Central memory CD8-positive, alpha-beta T cell (primary cell): ENCODE data around the gene SCYL3.

Source experiments
- ATAC-seq: fragments of 150-1000 bp; cut with Tn5 transposase; replicated peaks from 2 replicates; pipeline ENCODE4 v1.10.0; 2022; ENCODE audit warnings: mild to moderate bottlenecking, moderate FRiP score, moderate number of reproducible peaks; ENCODE audit not compliant: poor library complexity, severe bottlenecking; ENCODE audit errors: extremely low read depth
- DNase-seq, 2 donors: peaks; one replicate each; pipeline ENCODE4 v3.0.0; 2021; ENCODE audit warnings: low spot score in 2 of 2
- H3K27ac Mint-ChIP-seq: one replicate; pipeline ENCODE4 v1.8.0; 2022; ENCODE audit warnings: low read depth, mild to moderate bottlenecking, moderate library complexity, mixed read lengths
- H3K27me3 Mint-ChIP-seq: one replicate; pipeline ENCODE4 v1.8.0; 2022; ENCODE audit warnings: mixed read lengths
- H3K36me3 Mint-ChIP-seq: one replicate; pipeline ENCODE4 v1.8.0; 2022; ENCODE audit warnings: mild to moderate bottlenecking, moderate library complexity, mixed read lengths; ENCODE audit not compliant: insufficient read depth
- H3K4me1 Mint-ChIP-seq: one replicate; pipeline ENCODE4 v1.8.0; 2022; ENCODE audit warnings: mixed read lengths
- H3K4me3 Mint-ChIP-seq: one replicate; pipeline ENCODE4 v1.8.0; 2022; ENCODE audit warnings: mild to moderate bottlenecking, moderate library complexity, mixed read lengths
- H3K9me3 Mint-ChIP-seq: one replicate; pipeline ENCODE4 v1.8.0; 2022; ENCODE audit warnings: mixed read lengths

Gene SCYL3, protein sequence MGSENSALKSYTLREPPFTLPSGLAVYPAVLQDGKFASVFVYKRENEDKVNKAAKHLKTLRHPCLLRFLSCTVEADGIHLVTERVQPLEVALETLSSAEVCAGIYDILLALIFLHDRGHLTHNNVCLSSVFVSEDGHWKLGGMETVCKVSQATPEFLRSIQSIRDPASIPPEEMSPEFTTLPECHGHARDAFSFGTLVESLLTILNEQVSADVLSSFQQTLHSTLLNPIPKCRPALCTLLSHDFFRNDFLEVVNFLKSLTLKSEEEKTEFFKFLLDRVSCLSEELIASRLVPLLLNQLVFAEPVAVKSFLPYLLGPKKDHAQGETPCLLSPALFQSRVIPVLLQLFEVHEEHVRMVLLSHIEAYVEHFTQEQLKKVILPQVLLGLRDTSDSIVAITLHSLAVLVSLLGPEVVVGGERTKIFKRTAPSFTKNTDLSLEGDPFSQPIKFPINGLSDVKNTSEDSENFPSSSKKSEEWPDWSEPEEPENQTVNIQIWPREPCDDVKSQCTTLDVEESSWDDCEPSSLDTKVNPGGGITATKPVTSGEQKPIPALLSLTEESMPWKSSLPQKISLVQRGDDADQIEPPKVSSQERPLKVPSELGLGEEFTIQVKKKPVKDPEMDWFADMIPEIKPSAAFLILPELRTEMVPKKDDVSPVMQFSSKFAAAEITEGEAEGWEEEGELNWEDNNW

GRCh38 chr1:169893645-169894423, at the start of gene SCYL3:
Gene SCYL3 (minus strand): TSS chr1:169893896. CDS start chr1:169888840, 5,056 bp downstream.
- peaks cover 37% of the 10 kb centered on the region for H3K4me1 Mint-ChIP-seq
- no peaks in the 10 kb centered on the region for H3K9me3 Mint-ChIP-seq
- peak within 1 kb of the TSS; percentile 99 for H3K27ac Mint-ChIP-seq
- H3K36me3 Mint-ChIP-seq: peaks cover 8% of the 10 kb centered on the region
- peak; percentile 82 to 90 for DNase-seq
- peak; percentile 88 for ATAC-seq
- peaks cover 12% of the 10 kb centered on the region for H3K27me3 Mint-ChIP-seq
- H3K4me3 Mint-ChIP-seq: peak within 1 kb of the TSS; percentile 92

GRCh38 chr1:169941982-169942830, 48.5 kb upstream of the SCYL3 start:
- Mint-ChIP-seq H3K4me1 (no peaks in the 10 kb centered on the region), H3K27ac (no peak overlapping the region), H3K9me3 (no peaks in the 10 kb centered on the region), H3K27me3 (no peaks in the 10 kb centered on the region), H3K4me3 (no peak overlapping the region), H3K36me3 (no peaks in the 10 kb centered on the region)
- DNase-seq: no peak
- no peak for ATAC-seq

DNA sequence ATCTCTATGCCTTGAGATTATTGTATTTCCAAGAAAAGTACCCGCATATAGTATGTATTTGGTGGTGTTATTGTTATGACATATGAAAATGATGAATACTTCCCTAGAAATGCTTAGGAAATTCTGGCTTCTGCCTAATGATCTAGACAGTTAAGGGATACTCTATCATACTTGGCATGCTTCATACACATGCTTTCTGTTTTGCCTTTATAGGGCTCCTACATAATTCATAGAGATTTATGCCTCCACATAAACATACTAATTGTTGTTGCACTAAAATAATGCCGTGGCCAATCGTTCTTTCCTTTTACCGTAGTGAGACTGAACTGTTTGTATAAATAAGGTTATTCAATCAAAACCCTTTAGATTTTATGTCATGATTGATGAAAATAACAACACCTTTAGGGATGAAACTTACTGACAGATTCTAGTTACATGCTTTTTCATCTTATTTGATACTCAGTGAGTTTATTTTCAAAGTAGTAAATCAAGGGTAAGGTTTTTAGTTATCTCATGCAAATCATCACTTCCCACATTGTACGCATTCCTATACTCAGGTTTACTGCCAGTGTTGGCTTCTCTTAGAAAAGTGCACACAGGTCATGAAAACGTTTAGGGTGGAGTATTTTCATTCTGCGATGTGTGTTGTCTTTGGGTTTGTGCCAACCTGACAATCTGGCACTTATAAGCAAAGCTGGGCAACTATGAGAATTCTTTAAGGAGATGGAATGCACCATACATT, 40.5 kb upstream of the SCYL3 start:
- H3K4me1 Mint-ChIP-seq: no peaks in the 10 kb centered on the region

GRCh38 chr1:169931795-169932231, 38.1 kb upstream of the SCYL3 start:
- H3K9me3 Mint-ChIP-seq: no peaks in the 10 kb centered on the region
- no peaks in the 10 kb centered on the region for H3K27me3 Mint-ChIP-seq
- ATAC-seq: no peak
- no peak for DNase-seq
- no peaks in the 10 kb centered on the region for H3K36me3 Mint-ChIP-seq
- peaks cover 4% of the 10 kb centered on the region for H3K4me1 Mint-ChIP-seq
- H3K4me3 Mint-ChIP-seq: no peak overlapping the region
- H3K27ac Mint-ChIP-seq: no peak overlapping the region

More for the DNA sequence above, 40.5 kb upstream of the SCYL3 start:
- ATAC-seq (no peak), DNase-seq (no peak)
- H3K4me3 Mint-ChIP-seq: no peak overlapping the region
- H3K27ac Mint-ChIP-seq: no peak overlapping the region
- H3K27me3 Mint-ChIP-seq: no peaks in the 10 kb centered on the region
- H3K36me3 Mint-ChIP-seq: no peaks in the 10 kb centered on the region
- no peaks in the 10 kb centered on the region for H3K9me3 Mint-ChIP-seq

- Mint-ChIP-seq H3K27me3 (no peaks in the 10 kb centered on the region), H3K27ac (peak overlapping the region; percentile 35), H3K36me3 (peaks cover 2% of the 10 kb centered on the region), H3K4me1 (peaks cover 10% of the 10 kb centered on the region), H3K4me3 (no peak overlapping the region), H3K9me3 (no peaks in the 10 kb centered on the region)
- no peak for ATAC-seq
- DNase-seq: no peak
Measured at GRCh38 chr1:169929210-169929526, 35.5 kb upstream of the SCYL3 start.

DNA sequence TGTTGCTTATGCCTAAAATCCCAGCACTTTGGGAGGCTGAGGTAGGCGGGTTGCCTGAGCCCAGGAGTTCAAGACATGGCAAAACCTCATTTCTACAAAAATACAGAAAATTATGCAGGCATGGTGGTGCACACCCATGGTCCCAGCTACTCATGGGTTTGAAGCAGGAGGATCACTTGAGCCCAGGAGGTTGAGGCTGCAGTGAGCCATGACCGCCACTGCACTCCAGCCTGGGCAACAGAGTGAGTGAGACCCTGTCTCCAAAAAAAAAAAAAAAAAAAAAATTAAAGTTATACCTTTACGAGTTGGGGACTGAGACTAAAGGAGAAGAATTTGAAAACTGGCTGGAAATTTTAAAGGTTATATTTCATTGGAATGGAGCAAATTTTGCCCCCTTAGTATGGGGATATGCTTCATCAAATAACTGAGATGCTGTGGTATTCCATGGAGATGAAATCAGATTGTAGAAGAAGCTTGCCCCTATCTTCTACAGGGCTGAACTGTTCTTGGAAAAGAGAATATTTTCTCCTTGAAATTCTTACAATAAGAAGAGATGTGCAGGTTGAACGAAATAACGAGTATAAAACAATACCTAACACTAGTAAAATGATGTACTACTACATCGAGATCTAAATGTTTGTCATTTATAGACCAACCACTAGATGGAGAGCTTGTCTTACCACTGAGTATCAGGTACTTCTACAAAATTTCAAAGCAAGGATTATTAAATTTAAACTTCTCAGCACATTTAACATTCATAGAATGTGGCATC, 34.9 kb upstream of the SCYL3 start:
- ATAC-seq (peak; percentile 64), DNase-seq (no peak)
- H3K36me3 Mint-ChIP-seq: peaks cover 2% of the 10 kb centered on the region
- no peaks in the 10 kb centered on the region for H3K27me3 Mint-ChIP-seq
- no peaks in the 10 kb centered on the region for H3K9me3 Mint-ChIP-seq
- H3K4me3 Mint-ChIP-seq: no peak overlapping the region
- peak overlapping the region; percentile 35 for H3K27ac Mint-ChIP-seq
- H3K4me1 Mint-ChIP-seq: peaks cover 10% of the 10 kb centered on the region

GRCh38 chr1:169925505-169926482, 32.1 kb upstream of the SCYL3 start:
- Mint-ChIP-seq H3K27me3 (no peaks in the 10 kb centered on the region), H3K4me3 (no peak overlapping the region), H3K36me3 (peaks cover 5% of the 10 kb centered on the region), H3K9me3 (no peaks in the 10 kb centered on the region), H3K27ac (no peak overlapping the region), H3K4me1 (peaks cover 10% of the 10 kb centered on the region)
- ATAC-seq (peak; percentile 24), DNase-seq (no peak)

DNA sequence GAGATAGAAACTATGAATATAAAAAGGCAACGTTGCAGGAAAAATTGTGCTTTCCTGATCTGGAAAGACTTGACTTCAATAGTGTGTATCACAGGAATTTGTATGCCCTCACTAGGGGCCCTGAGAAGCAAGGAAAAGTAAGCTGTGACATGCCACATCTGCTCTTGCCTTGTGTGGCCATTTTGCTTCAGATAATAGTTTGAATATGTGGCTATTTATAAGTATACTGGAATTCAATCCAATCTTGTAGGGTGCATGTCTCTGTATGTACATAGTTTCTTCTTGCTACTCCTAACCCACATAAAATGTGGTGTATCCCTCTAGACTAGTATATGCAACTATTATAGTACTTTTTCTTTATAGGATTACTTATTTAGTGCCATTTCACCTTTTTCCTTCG, 31.1 kb upstream of the SCYL3 start:
- peaks cover 5% of the 10 kb centered on the region for H3K36me3 Mint-ChIP-seq
- peaks cover 10% of the 10 kb centered on the region for H3K4me1 Mint-ChIP-seq
- H3K27me3 Mint-ChIP-seq: no peaks in the 10 kb centered on the region
- DNase-seq (no peak), ATAC-seq (no peak)
- no peaks in the 10 kb centered on the region for H3K9me3 Mint-ChIP-seq
- no peak overlapping the region for H3K4me3 Mint-ChIP-seq
- no peak overlapping the region for H3K27ac Mint-ChIP-seq

GRCh38 chr1:169924063-169924462, 30.4 kb upstream of the SCYL3 start:
- ATAC-seq (no peak), DNase-seq (no peak)
- no peaks in the 10 kb centered on the region for H3K9me3 Mint-ChIP-seq
- H3K4me3 Mint-ChIP-seq: no peak overlapping the region
- peaks cover 10% of the 10 kb centered on the region for H3K4me1 Mint-ChIP-seq
- H3K27me3 Mint-ChIP-seq: no peaks in the 10 kb centered on the region
- H3K36me3 Mint-ChIP-seq: peaks cover 5% of the 10 kb centered on the region
- H3K27ac Mint-ChIP-seq: no peak overlapping the region

DNA sequence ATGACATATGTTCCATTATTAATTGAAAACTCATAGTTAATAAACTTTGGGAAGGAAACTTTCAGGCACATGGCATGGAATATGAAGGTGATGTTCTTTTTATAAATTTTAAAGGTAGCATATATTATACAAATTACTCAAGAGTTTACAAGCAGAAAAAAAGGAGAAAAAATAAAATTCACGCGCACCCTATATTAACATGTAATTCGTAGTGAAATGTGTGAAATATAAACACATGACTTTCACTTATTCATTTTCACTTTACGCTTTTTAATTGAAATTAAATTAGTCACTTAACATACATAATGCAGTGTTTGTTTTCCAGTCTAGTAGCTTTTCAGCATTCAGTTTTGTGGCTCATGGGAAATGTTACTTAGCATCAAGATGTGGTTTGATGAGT, 27.4 kb upstream of the SCYL3 start:
- no peak for ATAC-seq
- H3K36me3 Mint-ChIP-seq: peaks cover 6% of the 10 kb centered on the region
- no peaks in the 10 kb centered on the region for H3K9me3 Mint-ChIP-seq
- H3K4me3 Mint-ChIP-seq: no peak overlapping the region
- no peaks in the 10 kb centered on the region for H3K27me3 Mint-ChIP-seq
- no peak overlapping the region for H3K27ac Mint-ChIP-seq
- no peak for DNase-seq
- peaks cover 2% of the 10 kb centered on the region for H3K4me1 Mint-ChIP-seq
